HG03521 (cell line): Measurements from ENCODE around the gene LILRB5.
"Not testable (repeated sequence)": the region's sequence is repeated elsewhere in the genome, so short reads cannot be mapped to it uniquely, and the experiment has no call there.

Experiments used
- ATAC-seq: cut with Tn5 transposase; IDR thresholded peaks from one replicate; pipeline ENCODE4 v1.9.1; 2021; ENCODE audit warnings: mild to moderate bottlenecking, moderate library complexity; ENCODE audit not compliant: unreplicated experiment

Gene LILRB5

DNA sequence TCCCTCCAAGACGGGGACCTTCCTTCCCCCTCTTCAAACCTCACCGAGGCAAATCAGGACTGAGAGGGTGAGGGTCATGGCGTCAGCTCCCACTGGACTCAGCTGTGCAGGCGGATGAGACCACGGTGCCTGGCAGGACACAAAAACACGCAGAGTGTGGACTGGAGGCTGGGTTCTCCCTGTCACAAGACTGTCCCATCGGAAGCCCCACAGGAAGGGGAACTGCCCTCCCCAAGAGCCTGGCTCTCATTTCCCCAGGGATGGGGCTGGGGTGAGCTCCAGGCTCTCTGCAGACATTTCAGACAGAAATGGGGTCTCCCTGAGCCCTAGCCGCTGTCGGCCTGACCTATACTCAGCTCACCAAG is at the start of gene LILRB5:
Gene LILRB5 (minus strand): TSS at position 158 of the 365 bp plus-strand sequence. CDS start 80 bp downstream, at position 78.
- no peak for ATAC-seq

DNA sequence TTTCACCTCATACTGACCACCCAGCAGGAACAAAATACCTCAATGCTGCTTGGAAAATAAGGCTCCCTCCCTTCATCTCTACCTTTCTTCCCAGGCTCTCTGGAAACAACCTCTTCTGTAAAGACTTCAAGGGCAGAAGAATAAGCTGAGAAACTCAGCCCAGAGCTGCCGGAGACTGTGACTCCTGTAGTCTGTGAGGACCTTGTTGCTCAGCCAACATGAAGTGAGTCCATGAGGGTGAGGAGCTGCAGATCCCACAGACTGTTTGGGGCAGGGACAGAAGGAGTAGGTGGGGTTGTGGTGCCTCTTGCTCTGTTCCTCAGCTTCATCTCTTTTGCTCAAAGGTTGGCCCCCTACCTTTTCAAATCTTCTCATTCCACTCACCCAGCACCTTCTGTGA is 48.1 kb upstream of the LILRB5 start:
- no peak for ATAC-seq

DNA sequence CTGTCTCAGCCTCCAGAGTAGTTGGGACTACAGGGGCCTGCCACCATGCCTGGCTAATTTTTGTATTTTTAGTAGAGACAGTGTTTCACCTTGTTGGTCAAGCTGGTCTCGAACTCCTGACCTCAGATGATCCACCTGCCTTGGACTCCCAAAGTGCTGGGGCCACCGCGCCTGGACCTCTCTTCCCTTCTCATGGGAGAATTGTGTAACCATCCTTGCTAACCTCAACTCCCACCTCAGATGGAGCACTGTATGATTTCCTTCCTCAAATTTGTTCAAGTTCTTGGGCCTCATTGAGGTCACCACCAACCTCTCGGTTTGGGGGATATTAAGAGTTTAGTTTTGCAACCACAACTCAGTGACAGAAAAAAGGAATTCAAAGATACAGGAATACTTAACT is 45.2 kb upstream of the LILRB5 start:
- ATAC-seq = no peak

DNA sequence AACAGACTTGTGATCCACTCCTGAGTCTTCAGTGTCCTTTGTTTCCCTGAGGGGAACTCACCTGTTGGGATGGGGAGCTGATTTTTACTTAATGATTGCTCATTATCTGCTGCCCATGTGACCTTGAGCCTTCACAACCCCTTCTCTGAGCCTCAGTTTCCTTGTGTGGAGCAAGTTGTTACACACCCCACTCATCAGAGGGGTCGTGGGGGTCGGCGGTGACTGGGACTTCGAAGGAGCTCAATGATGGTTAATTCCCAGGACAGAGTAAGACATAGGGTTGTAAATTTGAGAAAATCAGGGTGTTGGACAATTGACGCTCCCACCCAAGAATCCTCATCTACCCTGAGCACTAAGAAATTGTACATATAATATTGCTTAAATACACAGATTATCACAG is 42.4 kb upstream of the LILRB5 start:
- no peak for ATAC-seq

DNA sequence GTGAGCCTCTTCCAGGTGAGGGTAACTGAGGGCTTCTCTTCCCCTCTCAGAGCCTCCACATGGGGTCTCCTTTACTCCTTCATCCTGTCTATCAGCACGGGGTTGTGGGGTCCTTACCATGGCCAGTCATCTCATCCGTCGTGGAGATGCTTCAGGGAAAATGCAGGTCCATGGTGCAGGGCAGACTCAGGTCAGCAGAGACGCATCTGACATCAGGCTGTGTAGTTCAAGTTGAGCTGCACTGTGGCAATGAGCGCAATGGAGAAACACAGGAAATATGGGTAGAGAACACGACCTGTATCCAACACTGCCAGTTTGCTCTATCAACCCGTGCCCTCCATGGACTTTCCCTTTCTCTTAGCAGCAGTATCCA is 42.0 kb upstream of the LILRB5 start:
- ATAC-seq = no peak

DNA sequence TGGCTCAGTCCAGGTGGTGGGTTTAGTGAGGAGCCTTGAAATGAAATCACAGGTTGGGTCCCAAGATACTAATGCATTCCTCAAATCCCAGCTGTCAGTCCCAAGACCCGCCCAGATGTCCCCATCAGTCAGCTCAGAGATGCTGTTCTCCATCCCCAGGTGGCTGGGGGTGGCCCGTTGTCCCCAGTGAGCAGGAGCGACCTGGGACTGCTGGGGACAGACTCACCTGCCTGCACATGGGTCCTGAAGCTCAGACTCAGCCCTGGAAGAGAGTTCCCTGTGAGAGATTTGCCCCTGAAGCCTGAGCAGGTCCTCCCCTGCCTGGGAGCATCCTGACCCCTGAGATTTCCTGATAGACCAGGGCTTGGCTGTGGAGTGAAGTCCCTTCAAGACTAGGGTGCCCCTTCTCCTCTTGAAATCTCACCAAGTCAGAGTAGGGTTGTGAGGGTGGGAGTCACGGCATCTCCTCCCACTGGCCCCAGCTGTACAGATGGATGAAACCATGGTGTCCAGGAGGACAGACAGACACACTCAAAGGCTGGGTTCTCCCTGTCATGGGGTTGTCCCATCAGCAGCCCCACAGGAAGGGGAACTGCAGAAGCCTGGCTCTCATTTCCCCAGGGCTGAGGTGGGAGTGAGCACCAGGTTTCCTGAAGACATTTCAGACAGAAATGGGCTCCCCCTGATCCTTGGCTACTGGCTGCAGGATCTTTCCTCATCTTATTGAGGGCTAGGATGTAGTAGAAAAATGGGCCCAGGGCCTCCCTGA is 41.5 kb upstream of the LILRB5 start:
- no peak for ATAC-seq

DNA sequence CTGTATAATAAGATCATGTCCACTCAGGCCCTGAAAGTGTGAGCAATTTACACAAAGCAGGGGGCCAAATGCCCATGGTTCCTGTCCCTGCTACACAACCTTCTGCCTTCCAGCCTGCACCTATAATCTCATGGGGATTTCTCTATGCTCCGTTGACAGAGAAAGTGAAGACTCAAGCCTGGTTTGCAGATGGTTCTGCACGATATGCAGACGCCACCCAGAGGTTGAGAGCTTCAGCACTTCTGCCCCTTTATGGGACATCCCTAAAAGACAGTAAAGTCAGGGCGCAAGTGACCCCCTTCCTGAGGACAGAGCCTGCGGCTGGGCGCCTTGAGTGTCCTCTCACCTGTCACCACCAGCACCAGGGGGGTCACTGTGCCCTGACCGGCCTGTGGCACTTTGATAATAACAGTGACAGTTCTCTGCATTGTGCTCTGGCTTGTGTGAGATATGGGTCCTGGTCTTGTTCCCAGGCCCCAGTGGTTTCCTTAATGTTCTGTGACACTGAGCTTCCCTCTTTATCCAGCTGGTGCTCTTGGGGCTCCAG is 40.8 kb upstream of the LILRB5 start:
- ATAC-seq = no peak

DNA sequence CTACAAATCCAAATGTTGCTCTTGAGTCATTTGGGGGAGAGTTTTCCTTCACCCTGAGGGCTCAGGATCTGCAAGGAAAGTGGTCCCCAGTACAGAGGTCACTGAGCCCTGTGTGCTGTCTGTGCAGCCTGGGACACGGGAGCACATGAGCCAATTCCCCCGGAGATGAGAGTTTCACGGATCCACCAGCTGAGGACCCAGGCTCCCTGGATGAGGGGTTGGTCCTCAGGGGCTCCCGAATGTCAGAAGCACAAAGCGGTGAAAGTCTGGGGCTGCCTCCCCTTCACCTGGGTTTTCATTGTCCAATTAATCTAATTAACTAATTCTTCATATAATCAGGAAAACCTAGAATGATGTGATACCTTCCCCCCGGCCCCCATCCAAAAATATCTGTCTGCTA is 37.5 kb upstream of the LILRB5 start:
- no peak for ATAC-seq

DNA sequence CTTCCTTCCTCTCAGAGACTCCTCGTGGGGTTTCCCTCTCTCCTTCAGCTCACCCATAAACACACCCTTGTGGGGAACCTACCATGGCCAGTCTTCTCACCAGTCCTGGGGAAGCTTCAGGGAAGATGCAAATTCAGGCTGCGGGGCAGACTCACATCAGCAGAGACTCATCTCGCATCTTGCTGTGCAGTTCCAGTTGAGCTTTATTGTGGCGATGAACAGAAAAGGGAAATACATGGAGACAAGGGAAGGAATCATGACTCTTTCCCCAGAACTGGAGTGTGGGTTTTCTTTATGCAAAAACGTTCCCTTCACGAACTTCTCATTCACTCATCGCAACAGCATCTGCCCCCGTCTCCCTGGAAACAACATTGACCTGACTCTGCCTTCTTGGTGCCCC is 32.1 kb upstream of the LILRB5 start:
- ATAC-seq = not testable (repeated sequence)

DNA sequence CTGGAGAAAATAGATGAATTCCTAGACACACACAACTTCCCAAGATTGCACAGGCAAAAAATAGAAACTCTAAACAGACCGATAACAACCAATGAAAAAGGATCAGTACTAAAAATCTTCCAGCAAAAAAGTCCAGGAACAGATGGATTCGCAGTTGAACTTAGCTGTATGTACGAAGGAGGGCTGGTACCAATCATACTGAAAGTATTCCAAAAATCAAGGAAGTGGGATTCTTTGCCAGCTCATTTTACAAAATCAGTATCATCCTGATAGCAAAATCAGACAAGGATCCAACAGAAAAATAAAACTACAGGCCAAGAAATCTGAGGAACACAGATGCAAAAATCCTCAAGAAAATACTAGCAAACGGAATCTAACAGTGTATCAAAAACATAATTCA is 30.4 kb upstream of the LILRB5 start:
- ATAC-seq = no peak

DNA sequence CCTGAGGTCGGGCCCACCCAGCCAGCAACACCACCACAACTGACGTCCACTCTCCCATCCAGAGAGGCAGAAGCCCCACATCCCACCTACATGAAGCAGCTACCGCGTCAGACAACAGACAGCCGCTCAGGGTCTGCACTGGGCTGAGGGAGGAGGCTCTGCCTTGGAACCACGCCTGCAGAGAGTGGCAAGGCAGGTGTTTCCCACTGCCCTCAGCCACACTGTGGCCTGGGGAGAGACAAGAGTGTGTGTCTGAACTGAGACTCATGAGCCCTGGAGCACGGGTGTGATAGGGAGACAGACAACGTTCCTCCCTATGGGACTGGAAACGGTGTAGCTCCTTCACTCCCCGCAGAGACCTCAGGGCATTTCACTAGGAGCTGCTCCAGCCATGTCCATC is 29.2 kb upstream of the LILRB5 start:
- ATAC-seq = not testable (repeated sequence)

DNA sequence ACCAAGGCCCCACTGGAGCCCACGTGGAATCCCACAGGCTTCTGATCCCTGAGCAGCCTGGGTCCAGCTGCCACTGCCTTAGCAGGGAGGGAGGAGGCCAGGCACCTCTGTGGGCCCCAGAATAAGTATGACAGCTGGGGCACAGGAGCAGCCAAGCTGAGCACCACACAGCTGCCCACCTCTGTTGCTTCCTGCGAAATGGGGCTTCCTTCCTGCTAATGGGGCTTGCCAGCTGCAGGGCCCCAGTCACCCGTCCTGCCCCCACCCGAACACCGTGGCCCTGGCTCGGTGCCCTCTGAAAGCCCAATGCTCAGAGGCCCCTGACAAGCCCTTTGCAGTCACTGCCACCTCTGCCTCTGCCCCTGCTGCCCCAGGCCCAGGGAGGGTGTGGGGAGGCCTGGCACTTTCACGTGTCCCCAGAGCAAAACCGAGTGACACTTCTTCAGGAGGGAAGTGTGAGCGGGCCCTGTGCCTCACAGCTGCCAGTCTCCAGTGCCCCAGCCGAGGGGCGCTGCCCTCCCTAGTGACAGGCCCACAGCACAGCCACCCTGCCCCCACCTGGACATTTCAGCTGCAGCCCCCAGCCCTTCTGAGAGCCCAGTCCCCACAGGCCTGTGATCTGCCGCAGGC is 28.5 kb upstream of the LILRB5 start:
- ATAC-seq = not testable (repeated sequence)

DNA sequence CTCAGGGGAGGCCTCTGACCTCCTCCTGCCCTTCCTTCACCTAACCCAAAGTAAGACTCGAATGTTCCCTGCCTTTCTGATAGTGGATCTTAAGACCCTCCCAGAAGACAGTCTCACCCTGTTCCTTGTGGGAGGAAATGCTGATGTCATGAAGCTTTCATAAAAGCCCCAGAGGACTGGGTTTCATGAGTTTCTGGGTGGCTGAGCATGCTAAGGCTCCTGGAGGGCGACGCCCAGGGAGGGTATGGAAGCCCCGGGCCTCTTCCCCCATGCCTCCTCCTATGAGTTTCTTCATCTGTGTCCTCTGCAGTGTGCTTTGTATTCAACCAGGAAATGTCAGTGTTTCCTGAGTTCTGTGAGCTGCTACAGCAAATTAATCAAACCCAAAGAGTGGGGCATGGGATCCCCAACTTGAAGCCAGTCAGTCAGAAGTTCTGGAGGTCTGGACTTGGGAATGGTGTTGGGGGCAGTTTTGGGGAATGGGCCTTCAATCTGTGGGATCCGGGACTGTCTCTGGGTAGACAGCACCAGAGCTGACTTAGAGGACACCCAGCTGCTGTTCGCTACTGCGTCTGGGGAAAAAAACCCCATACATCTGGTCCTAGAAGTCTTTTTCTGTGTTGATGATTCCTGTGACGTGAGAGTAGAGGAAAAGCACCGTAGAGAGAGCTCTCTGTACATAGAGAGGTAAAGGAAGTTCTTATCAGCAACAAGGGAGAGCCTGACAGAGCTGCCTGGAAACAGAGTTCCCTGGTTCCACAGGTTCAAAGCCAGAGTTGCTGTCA is 25.8 kb upstream of the LILRB5 start:
- no peak for ATAC-seq

DNA sequence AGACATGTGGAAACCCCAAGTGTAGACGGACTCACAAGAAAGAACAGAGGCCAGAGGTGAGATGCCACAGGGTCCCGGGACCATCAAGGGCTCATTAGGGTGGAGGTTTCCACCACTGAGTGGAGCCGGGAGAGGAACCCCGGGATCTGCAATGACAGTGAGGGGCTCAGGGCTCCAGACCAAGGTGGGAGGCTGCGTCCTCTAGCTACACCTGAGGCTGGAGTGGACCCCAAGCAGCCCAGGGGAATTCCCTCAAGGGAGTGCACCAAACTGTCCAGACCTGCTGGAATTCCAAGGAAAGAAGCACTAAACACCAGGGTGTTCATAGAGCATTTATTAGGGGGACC is 24.6 kb upstream of the LILRB5 start:
- ATAC-seq = not testable (repeated sequence)

DNA sequence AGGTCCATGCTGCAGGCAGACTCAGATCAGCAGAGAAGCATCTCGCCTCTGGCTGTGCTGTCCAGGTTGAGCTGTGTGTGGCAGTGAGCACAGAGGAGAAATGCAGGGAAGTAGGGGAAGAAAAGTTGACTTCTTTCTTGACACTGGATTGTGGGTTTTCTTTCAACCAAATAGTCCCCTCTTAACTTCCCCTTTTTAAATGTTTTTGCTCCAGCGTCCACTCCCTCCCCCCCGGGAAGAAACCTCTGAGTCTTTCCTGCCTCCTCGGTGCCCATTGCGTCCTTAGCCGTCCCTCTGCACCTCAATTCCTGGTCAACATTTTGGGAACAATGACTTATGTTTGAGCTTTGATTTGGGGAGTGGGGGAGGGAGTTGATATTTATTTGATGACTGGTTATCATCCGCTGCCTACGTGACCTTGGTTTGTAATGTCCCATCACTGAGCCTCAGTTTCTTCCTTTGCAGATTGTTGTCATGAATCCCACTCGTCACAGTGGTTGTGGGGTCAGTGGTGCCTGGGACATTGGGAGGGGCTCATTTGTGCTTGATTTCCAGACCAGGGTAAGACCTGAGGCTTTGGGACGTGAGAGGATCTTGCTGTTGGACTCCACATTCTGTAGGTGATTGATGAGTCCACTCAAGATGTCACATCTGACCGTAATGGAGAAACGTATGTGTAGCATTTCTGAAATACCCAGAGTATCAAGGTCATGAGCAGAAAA is 24.1 kb upstream of the LILRB5 start, which contains the start of gene LILRB2:
Gene LILRB2 (minus strand): TSS at position 104 of the 722 bp plus-strand sequence. CDS start 614 bp downstream, outside the sequence.
- no peak for ATAC-seq

DNA sequence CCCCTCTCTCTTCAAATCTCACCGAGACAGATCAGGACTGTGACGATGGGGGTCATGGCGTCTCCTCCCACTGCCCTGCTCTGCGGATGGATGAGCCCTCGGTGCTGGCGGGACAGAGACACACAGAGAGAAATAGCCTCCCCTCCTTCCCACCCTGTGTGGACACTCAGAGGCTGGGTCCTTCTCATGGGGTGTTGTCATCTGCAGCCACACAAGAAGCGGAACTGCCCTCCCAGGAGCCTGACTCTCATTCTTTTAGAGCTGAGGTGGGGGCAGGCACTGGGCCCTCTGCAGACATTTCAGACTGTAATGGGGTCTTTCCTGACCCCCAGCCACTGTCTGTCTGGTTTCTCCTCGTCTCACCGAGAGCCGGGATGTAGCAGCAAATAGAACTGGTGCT is 23.4 kb upstream of the LILRB5 start:
- not testable (repeated sequence) for ATAC-seq

DNA sequence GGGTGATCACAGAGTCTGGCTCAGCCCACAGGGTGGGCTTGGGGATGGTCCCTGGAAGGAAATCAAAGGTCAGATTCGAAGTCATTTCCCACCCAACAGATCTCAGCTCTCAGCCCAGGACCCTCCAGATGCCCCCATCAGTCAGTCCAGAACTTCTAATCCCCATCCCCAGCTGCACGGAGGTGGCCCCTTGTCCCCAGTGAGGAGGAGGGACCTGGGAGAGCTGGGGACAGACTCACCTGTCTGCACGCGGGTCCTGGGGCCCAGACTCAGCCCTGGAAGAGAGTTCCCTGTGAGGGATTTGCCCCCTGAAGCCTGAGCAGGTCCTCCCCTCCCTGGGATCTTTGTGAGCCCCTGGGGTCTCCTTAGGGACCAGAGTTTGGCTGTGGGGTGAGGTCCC is 23.0 kb upstream of the LILRB5 start:
- ATAC-seq = not testable (repeated sequence)

DNA sequence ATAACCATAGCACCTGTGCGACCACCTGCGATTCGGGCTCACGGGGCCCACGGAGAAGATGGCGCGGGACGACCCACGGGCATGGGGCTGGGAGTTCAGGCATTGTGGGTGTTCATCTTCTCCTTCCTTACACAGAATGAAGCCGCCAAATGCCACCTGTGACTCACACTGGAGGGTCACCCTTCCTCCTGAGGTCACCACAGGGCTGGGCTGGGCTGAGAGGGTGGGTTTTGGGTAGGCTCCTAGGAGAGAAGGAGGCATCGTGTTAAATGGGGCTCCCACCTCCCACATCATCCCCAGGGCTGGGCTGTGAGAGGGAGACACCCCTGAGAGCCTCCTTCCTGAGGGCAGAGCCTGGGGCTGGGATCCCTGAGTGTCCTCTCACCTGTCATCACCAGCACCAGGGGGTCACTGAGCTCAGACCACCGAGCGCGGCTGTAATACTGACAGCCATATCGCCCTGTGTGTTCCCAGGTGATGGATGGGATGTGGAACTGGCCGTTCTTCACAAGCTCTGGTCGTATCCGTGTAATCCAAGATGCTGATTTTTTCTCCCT is 22.4 kb upstream of the LILRB5 start:
- no peak for ATAC-seq

DNA sequence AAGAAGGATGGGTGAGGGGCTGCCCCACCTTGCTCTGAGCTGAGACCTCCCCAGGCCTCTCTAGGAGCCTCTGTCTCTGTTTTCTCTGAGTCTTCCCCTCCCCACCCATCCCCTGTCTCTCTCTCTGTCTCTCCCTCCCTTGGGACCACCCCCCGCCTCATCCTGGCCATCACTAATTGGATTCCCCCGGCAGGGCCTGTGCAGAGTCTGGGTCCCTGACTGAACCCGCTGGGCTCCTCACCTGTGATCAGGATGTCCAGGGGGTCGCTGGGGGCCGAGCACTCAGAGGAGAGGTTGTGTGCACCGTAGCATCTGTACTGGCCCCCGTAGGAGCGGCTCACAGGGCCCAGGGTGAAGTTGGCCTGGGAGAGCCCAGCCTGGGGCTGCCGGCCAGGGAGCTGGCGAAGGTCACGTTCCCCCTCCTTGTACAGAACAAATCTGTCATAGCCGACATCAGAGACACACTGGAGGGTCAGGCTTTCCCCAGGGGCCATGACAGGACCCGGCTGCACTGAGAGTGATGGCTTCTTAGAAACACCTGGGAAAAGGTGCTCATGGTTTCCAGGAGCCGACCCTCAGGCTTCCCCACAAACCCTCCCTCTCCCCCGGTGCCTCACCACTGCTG is 21.6 kb upstream of the LILRB5 start:
- ATAC-seq = not testable (repeated sequence)

DNA sequence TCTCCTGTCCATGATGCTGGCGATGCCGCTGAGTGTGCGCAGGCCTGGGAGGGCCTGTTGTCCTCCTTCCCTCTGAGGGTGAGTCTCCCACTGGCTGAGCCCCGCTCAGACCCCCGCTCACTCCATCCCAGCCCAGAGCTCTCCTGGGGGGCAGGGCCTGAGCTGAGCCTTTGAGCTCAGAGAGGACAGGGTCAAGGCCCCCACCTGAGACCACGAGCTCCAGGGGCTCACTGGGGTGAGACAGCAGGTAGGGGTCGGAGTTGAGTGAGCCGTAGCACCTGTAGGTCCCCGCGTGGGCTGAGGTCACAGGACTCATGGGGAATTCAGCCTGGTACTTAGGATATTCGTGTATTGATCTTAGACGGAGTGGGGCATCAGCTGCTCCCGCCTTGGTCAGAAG is 21.0 kb upstream of the LILRB5 start:
- not testable (repeated sequence) for ATAC-seq
